Measurements from ENCODE around the gene PTPRG.

PTPRG gene

GRCh38 chr3:61648481-61648880 lies 87.1 kb downstream of the PTPRG start:
- H3K27ac ChIP-seq, result no peak overlapping the region
- TF ChIP-seq CTCF (IDR thresholded peaks at IDR 0.05), result no peak
- H3K4me3 ChIP-seq, result no peak overlapping the region
- DNase-seq (ENCODE audit: low spot score), result no peak

GRCh38 chr3:61649381-61650170 lies 88.2 kb downstream of the PTPRG start:
- TF ChIP-seq CTCF (IDR thresholded peaks at IDR 0.05), result no peak
- no peak for DNase-seq (ENCODE audit: low spot score)
- H3K4me3 ChIP-seq, result no peak overlapping the region
- H3K27ac ChIP-seq, result no peak overlapping the region

- DNase-seq (ENCODE audit: low spot score), result no peak
- Histone ChIP-seq H3K4me3 (no peak overlapping the region), H3K27ac (no peak overlapping the region)
- no peak for TF ChIP-seq CTCF (IDR thresholded peaks at IDR 0.05)
Measured at GRCh38 chr3:61650276-61650675, 88.9 kb downstream of the PTPRG start.

- no peak for DNase-seq (ENCODE audit: low spot score)
- H3K4me3 ChIP-seq, result no peak overlapping the region
- H3K27ac ChIP-seq, result no peak overlapping the region
- no peak for TF ChIP-seq CTCF (IDR thresholded peaks at IDR 0.05)
Measured at GRCh38 chr3:61650719-61651410, 89.5 kb downstream of the PTPRG start.

- TF ChIP-seq CTCF (IDR thresholded peaks at IDR 0.05), result no peak
- DNase-seq (ENCODE audit: low spot score), result no peak
- Histone ChIP-seq H3K27ac (no peak overlapping the region), H3K4me3 (no peak overlapping the region)
Measured at GRCh38 chr3:61657689-61658088, 96.3 kb downstream of the PTPRG start.

GRCh38 chr3:61662861-61663260 lies 101.5 kb downstream of the PTPRG start:
- no peak for TF ChIP-seq CTCF (IDR thresholded peaks at IDR 0.05)
- no peak overlapping the region for H3K4me3 ChIP-seq
- no peak for DNase-seq (ENCODE audit: low spot score)
- no peak overlapping the region for H3K27ac ChIP-seq

Measured in coronary artery (tissue), 2 donors.